ENCODE results near the gene OR6P1. TPM values are rescaled to one million over a fixed set of nuclear protein-coding genes. Genes with fewer than 3 reads are reported as not detected.

Gene OR6P1, protein sequence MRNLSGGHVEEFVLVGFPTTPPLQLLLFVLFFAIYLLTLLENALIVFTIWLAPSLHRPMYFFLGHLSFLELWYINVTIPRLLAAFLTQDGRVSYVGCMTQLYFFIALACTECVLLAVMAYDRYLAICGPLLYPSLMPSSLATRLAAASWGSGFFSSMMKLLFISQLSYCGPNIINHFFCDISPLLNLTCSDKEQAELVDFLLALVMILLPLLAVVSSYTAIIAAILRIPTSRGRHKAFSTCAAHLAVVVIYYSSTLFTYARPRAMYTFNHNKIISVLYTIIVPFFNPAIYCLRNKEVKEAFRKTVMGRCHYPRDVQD
- not detected for polyA plus RNA-seq (2012; ENCODE audit: insufficient read length, low read depth)

DNA sequence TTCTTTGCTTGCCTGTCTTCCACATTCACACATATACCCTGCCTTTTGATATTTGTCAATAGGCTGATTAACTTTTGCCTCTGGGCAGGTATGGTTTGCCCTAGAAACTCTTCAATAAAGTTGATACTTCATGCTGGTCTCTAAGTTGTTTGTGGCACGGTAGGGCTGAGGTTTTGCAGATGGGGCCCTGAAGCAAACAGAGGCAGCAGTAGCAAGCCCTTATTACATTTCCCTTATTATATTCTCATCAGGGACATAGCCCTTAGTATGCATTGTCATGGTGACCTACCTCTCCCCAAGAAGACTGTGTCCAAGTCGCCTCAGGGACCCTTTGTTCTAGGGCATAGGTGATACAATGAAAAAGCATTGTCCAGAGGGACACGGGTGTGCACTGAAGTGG lies at the start of gene OR6P1:
TSS of gene OR6P1 (minus strand) at position 101 of the 400 bp plus-strand sequence. CDS start 6,976 bp downstream, outside the sequence.
- TF ChIP-seq, protein P1, sequence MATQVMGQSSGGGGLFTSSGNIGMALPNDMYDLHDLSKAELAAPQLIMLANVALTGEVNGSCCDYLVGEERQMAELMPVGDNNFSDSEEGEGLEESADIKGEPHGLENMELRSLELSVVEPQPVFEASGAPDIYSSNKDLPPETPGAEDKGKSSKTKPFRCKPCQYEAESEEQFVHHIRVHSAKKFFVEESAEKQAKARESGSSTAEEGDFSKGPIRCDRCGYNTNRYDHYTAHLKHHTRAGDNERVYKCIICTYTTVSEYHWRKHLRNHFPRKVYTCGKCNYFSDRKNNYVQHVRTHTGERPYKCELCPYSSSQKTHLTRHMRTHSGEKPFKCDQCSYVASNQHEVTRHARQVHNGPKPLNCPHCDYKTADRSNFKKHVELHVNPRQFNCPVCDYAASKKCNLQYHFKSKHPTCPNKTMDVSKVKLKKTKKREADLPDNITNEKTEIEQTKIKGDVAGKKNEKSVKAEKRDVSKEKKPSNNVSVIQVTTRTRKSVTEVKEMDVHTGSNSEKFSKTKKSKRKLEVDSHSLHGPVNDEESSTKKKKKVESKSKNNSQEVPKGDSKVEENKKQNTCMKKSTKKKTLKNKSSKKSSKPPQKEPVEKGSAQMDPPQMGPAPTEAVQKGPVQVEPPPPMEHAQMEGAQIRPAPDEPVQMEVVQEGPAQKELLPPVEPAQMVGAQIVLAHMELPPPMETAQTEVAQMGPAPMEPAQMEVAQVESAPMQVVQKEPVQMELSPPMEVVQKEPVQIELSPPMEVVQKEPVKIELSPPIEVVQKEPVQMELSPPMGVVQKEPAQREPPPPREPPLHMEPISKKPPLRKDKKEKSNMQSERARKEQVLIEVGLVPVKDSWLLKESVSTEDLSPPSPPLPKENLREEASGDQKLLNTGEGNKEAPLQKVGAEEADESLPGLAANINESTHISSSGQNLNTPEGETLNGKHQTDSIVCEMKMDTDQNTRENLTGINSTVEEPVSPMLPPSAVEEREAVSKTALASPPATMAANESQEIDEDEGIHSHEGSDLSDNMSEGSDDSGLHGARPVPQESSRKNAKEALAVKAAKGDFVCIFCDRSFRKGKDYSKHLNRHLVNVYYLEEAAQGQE (IDR thresholded peaks at IDR 0.05; ENCODE audit: insufficient read depth in 1 of 2, low read depth in 2 of 2, low read length in 2 of 2), result no peak
- no peak for TF ChIP-seq SIN3A (IDR thresholded peaks at IDR 0.05; ENCODE audit: borderline replicate concordance, insufficient read depth, low read length)
- TF ChIP-seq FOXP2 (optimal IDR thresholded peaks at IDR 0.05; ENCODE audit: borderline replicate concordance, extremely low read depth, extremely low read length, insufficient read depth), result no peak
- no peak for TF ChIP-seq TAF1 (IDR thresholded peaks at IDR 0.05; ENCODE audit: borderline replicate concordance, insufficient read depth, low read length)
- no peak for TF ChIP-seq POLR2AphosphoS5 (IDR thresholded peaks at IDR 0.05; ENCODE audit: low read depth, low read length)

DNA sequence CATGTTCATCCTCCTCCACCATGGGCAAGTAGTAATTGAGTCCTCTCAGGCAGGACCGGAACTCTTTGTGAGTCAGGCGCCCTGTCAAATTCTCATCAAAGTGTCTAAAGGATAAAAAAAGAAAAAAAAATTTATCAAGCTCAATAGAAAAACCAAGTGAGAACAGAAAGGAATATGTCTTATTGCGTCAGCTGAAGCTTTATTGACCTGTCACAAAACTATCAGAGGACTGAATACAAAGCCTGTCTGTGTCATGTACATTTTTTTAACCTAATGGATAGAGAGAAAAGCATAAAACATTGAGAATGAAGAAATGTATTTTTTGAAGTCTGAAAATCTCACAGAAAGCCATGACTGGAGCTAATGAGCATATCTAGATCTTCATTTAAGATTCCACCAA lies 43.4 kb upstream of the OR6P1 start:
- TF ChIP-seq TAF1 (IDR thresholded peaks at IDR 0.05; ENCODE audit: borderline replicate concordance, insufficient read depth, low read length) (no peak), FOXP2 (optimal IDR thresholded peaks at IDR 0.05; ENCODE audit: borderline replicate concordance, extremely low read depth, extremely low read length, insufficient read depth) (no peak), POLR2AphosphoS5 (IDR thresholded peaks at IDR 0.05; ENCODE audit: low read depth, low read length) (no peak), SIN3A (IDR thresholded peaks at IDR 0.05; ENCODE audit: borderline replicate concordance, insufficient read depth, low read length) (no peak)
- TF ChIP-seq, protein P1 (IDR thresholded peaks at IDR 0.05; ENCODE audit: insufficient read depth in 1 of 2, low read depth in 2 of 2, low read length in 2 of 2), result no peak

DNA sequence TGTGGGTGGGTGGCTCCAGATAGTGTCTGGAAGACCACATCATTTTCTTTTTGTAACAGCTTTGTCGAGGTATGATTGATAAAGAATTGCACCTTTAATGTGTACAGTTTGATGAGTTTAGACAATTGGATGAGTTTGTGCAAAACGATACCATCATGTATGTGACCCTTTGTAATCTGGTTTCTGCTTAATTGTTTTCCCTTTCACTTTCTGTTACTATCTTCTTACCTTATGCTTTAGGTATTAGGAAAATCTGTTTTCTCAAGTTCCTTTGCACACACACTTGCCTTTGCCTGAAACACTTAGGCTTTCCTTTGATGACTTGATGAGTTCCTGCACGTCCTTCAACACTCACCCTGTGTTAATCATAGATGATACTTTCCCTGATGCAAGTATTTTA lies 41.5 kb upstream of the OR6P1 start:
- no peak for TF ChIP-seq SIN3A (IDR thresholded peaks at IDR 0.05; ENCODE audit: borderline replicate concordance, insufficient read depth, low read length)
- no peak for TF ChIP-seq POLR2AphosphoS5 (IDR thresholded peaks at IDR 0.05; ENCODE audit: low read depth, low read length)
- TF ChIP-seq, protein P1 (IDR thresholded peaks at IDR 0.05; ENCODE audit: insufficient read depth in 1 of 2, low read depth in 2 of 2, low read length in 2 of 2), result no peak
- TF ChIP-seq TAF1 (IDR thresholded peaks at IDR 0.05; ENCODE audit: borderline replicate concordance, insufficient read depth, low read length), result no peak
- no peak for TF ChIP-seq FOXP2 (optimal IDR thresholded peaks at IDR 0.05; ENCODE audit: borderline replicate concordance, extremely low read depth, extremely low read length, insufficient read depth)

DNA sequence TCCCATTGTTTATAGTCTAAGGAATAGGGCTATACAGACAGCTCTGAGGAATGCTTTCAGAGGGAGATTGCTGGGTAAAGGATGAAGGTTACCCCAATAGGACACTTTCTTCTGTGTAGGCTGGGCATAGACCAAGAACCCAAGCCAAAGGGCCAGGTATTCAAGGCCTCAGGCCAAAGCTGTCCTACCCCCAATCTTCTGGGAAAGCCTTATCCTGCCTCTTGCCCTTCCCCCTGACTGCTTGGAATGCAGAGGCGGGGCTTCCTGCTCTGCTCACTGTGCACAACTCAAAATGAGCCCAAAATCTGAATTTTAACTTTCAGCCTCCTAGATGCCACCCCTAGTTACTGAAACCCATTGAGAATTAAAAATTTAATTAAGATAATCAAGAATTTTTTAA lies 36.9 kb upstream of the OR6P1 start:
- TF ChIP-seq SIN3A (IDR thresholded peaks at IDR 0.05; ENCODE audit: borderline replicate concordance, insufficient read depth, low read length), result no peak
- TF ChIP-seq POLR2AphosphoS5 (IDR thresholded peaks at IDR 0.05; ENCODE audit: low read depth, low read length), result no peak
- no peak for TF ChIP-seq TAF1 (IDR thresholded peaks at IDR 0.05; ENCODE audit: borderline replicate concordance, insufficient read depth, low read length)
- TF ChIP-seq, protein P1 (IDR thresholded peaks at IDR 0.05; ENCODE audit: insufficient read depth in 1 of 2, low read depth in 2 of 2, low read length in 2 of 2), result no peak
- TF ChIP-seq FOXP2 (optimal IDR thresholded peaks at IDR 0.05; ENCODE audit: borderline replicate concordance, extremely low read depth, extremely low read length, insufficient read depth), result no peak
